Upper lobe of left lung (tissue), 4 donors: ENCODE results near the gene POT1.

Experiments
- CTCF ChIP-seq, 6 experiments: fragments of 450-650 bp in 4 of 6; fragments of 200-600 bp in 2 of 6; sonication (generic) in 2 of 6; IDR thresholded peaks; one replicate each; pipeline ENCODE4 v1.5.1; 2016 to 2019; ENCODE audit warnings: antibody characterized with exemption in 6 of 6
- POLR2AphosphoS5 ChIP-seq, 2 donors: sonication (generic); formaldehyde crosslinking; IDR thresholded peaks; one replicate each; pipeline ENCODE4 v1.5.1; 2017; ENCODE audit warnings: antibody characterized with exemption in 2 of 2

- TF ChIP-seq CTCF (IDR thresholded peaks at IDR 0.05) (no peak), POLR2AphosphoS5 (IDR thresholded peaks at IDR 0.05) (no peak)
Measured at GRCh38 chr7:124781418-124781817, 148.2 kb downstream of the POT1 start.
